Hematopoietic multipotent progenitor cell treated with erythropoietin and hydrocortisone succinate and interleukin-3 and kit ligand, for 4 days (in vitro differentiated cells): ENCODE measurements around the gene BRD3.

ENCODE experiments used
- DNase-seq: peaks from one replicate; pipeline ENCODE4 v3.0.0-alpha.2; 2015

Gene BRD3

GRCh38 chr9:134010310-134011173 is 57.3 kb downstream of the BRD3 start:
- DNase-seq, result peak; percentile 94

- no peak for DNase-seq
Measured at GRCh38 chr9:134007571-134007970, 60.3 kb downstream of the BRD3 start.

GRCh38 chr9:134007150-134007549 is 60.7 kb downstream of the BRD3 start:
- DNase-seq, result peak; percentile 80

GRCh38 chr9:134005381-134005780 is 62.4 kb downstream of the BRD3 start:
- DNase-seq, result no peak

- DNase-seq, result no peak
Measured at GRCh38 chr9:134004881-134005280, 62.9 kb downstream of the BRD3 start.

GRCh38 chr9:134004131-134004873 is 63.5 kb downstream of the BRD3 start:
- no peak for DNase-seq

GRCh38 chr9:134003237-134003636 is 64.6 kb downstream of the BRD3 start:
- DNase-seq, result no peak

- DNase-seq, result no peak
Measured at GRCh38 chr9:134002796-134003195, 65.0 kb downstream of the BRD3 start.

- DNase-seq, result no peak
Measured at GRCh38 chr9:133999851-134000265, 68.0 kb downstream of the BRD3 start.

GRCh38 chr9:133998915-133999595 is 68.8 kb downstream of the BRD3 start:
- no peak for DNase-seq

GRCh38 chr9:133997584-133997983 is 70.2 kb downstream of the BRD3 start:
- DNase-seq, result no peak

GRCh38 chr9:133996531-133997520 is 71.0 kb downstream of the BRD3 start:
- peak; percentile 13 for DNase-seq

- peak; percentile 44 for DNase-seq
Measured at GRCh38 chr9:133995012-133995896, 72.6 kb downstream of the BRD3 start.

- DNase-seq, result peak; percentile 83
Measured at GRCh38 chr9:133994353-133995011, 73.3 kb downstream of the BRD3 start.

GRCh38 chr9:133993635-133994253 is 74.1 kb downstream of the BRD3 start:
- no peak for DNase-seq

- peak; percentile 84 for DNase-seq
Measured at GRCh38 chr9:133992780-133993634, 74.8 kb downstream of the BRD3 start.

- peak; percentile 68 for DNase-seq
Measured at GRCh38 chr9:133991964-133992779, 75.7 kb downstream of the BRD3 start, which contains the start of gene VAV2. TSS of gene VAV2 (minus strand) at chr9:133992324. CDS start at chr9:133992278, 46 bp downstream.
